Stimulated activated CD4-positive, alpha-beta T cell treated with anti-CD3 and anti-CD28 coated beads, TNF-alpha, amount 100 ng/mL, for 48 hours (primary cell): Measurements from ENCODE around the gene TRIM69.

Source experiments
- DNase-seq, 3 donors: peaks; one replicate each; pipeline ENCODE4 v3.0.0-alpha.2; 2020; ENCODE audit warnings: low read depth in 3 of 3

TRIM69 gene

DNA sequence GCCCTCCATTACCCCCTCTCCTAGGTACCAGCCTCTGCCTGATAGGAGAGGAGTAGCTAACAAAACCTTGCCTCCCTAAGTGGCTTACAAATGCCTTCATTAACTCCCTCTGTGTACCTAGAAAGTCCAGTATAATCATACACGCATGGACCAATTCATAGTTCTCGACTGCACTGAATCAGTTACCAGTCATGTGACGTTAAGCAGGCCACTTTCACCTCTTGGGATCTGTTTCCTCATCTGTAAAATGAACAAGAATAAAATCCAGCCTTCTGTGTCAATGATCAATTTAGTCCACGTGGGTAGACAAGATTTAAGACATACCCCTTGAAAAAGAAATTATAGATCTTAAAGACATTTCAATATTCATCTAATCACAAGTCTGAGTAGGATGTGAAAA lies 72.2 kb downstream of the TRIM69 start:
- DNase-seq, result no peak

DNA sequence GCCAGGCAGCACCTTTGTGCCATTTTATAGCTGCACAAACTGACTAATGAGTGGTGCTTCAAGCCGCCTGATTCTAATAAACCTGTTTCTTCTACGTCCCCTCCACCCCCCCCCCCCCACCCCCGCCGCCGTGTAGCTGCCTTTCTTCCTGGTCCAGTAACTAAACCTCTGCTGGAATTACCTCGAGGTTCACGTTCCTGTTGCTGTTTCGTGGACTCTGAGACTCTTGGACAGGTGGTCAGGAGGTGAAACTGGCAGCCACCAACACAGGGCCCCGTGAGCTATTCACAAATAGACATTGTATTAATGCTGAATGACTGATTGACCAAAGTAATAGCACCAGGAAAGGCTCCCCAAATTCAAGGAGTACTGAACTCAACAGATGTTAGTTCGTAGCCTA lies 73.9 kb downstream of the TRIM69 start:
- no peak for DNase-seq

DNA sequence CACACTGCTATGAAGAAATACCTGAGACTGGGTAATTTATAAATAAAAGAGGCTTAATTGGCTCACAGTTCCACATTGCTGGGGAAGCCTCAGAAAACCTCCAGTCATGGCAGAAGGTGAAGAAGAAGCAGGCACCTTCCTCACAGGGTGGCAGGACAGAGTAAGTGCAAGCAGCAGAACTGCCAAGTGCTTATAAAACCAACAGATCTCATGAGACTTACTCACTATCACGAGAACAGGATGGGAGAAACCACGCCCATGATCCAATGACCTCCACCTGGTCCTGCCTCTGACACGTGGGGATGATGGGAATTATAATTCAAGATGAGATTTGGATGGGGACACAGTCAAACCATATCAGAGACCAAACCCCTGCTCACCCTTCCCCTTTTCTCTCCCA lies 75.0 kb downstream of the TRIM69 start:
- no peak for DNase-seq

DNA sequence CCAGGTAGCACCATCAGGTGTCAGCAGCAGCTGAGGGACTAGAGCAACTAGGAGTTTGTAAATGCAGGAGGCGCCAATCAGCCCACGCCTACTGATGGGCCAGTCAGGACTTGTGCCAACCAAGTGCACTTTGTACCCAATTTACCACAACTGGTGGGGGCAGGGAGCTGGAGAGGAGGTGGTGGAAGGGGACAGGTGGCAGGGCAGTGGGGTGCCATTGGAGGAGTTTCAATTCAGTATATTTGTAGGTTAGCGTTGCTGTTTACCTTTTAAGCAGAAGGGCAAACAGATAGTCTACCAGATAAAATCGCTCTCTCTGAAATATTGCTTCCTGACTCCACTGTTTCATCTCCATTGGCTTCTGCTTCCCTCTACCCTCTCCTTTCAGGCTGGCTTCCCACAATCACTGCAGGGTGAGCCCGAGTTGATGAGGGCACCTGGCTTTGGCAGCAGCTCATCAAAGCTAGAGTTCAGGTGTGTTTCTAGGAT lies 75.7 kb downstream of the TRIM69 start:
- DNase-seq, result no peak

DNA sequence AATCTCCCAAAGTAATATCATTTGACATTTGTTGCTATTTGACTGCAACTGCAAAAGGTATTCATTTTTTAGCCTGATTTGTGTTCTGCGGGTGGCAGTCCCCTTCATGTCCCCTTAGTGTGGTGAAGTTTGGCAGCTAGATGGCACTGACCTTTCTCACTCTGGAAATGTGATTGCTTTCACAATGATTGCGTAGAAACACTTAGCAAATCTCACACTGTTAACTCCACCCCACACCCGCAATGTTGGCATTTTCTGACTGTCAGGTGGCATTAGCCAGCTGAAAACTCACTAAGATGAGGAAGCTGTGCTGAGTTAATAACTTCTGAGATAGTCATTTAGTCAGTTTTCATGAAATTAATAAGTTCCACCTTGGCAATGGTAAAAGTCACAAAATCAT lies 76.9 kb downstream of the TRIM69 start:
- DNase-seq, result no peak
